NOMO-1 treated with DMSO at 0.1 percent for 48 hours (cell line): ENCODE results near the gene RNU1-1.
"Not testable (repeated sequence)": the region's sequence is repeated elsewhere in the genome, so short reads cannot be mapped to it uniquely, and the experiment has no call there.

ENCODE experiments used
- DNase-seq: peaks from one replicate; lab custom pipeline; 2025; ENCODE audit not compliant: unreplicated experiment; lab: John Stamatoyannopoulos, UW

Gene RNU1-1

DNA sequence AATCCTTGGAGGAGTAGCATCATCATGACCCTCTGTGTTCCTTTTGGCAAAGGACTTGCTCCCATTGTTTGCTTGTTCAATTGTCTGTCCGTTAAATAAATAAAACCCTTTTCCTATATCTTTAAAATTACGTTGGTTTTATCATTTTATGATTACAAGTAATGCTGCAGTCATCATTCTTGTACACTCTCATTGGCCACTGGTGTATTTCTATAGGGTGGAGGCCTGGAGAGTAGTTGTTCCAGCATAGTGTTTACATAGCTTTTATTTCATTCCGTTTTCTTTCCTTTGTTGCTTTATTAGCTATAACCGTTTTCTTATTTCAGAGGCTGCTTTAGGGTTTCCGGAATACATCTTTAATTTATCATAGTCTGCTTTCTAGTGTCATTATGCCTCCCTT, 7.6 kb upstream of the RNU1-1 start:
- DNase-seq = not testable (repeated sequence)

DNA sequence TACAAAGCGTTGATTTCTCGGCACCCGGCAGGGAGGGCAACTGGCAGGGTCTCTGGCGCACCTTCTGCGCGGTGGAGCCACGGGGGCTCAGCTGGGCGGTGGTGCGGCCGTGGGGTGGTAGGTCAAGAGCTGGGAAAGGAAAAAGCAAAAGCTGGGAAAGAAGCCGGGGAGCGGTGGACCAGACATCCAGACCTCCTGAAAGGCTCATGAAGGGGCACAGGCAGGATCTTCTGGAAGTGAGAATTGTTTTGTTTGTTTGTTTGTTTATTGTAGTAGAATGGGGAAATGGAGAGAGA, 7.2 kb upstream of the RNU1-1 start:
- no peak for DNase-seq

DNA sequence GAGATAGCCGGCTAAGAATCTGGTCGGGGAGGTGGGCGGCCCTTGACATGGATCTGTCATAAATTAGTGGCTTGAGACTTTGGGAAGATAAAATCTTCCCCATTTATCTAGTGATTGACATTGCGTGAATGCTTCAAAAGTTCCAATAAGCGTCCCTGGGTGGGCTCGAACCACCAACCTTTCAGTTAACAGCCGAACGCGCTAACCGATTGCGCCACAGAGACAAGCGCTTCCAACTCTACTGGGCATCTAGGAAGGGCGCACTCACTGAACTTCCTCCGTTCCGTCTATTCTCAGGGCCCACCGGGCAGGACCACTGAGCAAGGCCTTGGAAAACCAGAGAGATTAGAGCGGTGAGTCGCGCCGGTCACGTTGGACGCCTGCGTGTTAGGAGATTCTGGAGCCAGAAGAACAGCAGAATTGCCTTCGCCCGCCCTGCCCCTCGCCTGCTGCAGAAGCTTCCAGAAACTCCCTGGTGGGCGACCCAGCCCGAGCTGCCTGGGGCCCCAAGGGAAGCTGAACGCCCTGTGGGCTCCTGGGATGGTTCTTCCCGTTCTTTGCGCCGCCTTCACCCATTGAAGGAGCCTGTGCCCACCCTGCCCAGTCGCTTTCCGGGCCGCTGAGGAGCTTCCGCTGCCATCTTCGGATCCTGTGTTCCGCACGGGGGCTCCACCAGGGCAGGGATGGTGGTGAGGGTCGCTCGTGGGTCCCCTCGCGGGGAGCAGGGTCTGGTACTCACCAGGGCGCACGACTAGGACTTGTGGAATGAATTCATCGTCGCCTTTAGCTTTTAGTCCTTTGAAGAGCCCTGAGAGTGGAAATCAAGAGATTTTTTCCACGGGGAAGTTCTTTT, 6.6 kb upstream of the RNU1-1 start:
- not testable (repeated sequence) for DNase-seq

DNA sequence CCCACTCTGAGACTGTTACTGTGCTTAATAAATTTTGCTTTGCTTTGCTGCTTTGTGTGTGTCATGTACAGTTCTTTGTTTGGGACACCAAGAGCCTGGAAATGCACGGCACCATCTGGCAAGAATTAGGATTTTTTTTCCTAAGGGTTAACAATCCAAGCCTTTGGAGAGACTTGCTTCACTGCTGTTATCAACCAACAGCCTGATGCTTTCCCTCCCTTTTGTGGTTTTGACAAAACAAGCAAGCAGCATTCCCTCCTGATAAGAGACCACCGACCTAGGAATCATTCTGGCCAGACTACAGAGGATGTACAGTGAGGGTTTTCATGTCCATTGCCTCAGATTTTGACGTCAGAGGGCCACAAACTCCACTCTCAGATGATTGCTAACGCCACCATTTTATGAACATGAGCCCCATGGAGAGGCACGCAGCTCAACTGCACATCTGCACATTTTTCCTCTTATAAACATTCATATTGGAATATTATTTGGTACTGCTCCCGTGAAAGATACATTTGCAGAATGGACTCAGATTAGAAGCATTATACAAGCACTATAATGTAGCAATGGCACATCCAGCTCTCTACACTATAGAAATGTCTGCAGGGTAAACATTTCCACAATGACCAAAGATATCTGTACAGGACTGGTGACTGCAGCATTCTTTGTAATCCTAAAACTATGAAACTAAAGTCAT, 5.3 kb upstream of the RNU1-1 start:
- not testable (repeated sequence) for DNase-seq

DNA sequence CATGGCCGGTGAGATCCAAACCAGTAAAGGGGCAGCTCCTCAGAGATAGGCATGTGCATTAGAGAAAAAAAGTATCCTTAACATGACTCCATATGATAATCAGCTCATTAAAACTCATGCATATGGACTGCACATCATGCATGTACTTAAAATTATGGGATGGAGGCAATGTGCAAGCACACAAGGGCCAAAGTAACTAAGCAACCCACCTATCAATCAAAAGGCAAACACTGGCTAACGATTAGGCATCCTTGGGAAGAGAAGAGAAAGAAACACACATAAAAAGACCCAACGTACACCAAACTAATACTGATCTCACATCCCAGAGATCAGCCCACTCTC, 4.8 kb upstream of the RNU1-1 start:
- DNase-seq = not testable (repeated sequence)

DNA sequence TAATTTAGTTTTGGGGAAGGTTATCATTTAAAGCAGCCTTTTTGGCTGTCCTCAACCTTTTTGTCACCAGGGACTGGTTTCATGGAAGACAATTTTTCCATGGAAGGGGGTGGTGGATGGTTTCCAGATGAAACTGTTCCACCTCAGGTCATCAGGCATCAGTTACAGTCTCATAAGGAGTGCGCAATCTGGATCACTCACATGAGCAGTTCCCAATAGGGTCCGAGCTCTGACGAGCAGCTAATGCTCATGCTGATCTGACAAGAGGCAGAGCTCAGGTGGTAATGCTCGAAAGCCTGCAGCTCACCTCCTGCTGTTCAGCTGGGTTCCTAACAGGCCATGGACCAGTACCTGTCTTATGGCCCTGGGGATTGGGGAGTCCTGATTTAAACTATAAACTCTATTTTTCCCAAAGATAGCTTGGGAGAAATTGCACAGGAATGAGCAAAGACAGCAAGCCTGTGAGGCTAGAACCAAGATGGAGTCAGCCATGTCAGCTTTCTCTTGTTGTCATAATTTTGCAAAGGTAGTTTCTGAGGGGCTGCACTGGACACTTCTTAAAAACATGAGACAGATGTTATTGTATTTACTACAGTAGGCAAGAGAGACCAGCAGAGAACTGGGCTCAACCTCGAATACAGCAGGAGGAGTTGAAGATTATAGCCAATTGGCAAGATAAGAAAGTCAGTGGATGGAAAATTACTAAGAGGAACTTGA, 2.8 kb upstream of the RNU1-1 start:
- not testable (repeated sequence) for DNase-seq

DNA sequence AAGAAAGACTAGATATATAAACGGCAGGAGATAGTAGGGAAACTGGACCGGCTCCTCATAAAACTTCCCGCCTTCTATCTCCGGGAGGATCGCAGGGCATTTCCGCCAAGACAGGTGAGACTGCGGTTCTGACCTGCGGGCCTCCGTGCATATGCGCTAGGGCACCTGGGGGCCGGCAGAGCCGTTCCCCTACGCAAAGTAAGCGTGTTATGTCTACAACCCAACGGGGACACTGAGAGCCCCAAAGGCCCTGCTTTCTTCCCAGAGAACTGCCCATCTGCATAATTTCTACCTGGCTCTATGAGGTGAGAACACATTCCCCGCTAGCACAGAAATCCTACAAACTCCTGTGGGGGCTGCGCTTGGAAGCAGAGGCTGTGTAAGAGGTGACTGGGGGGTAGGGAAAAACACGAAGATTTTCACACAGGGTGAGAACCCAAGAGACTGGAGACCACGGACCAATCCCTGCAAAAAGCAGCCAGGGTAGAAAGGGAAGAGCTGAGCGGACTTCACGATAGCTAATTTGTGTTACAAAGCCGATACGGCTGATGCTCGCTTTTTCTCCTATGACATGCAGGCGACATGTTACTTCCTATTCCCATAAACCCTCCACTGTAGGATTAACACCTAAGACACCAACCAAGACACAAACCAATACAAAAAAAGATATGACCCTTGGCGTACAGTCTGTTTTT, 526 bp downstream of the RNU1-1 start:
- peak; percentile 87 for DNase-seq

DNA sequence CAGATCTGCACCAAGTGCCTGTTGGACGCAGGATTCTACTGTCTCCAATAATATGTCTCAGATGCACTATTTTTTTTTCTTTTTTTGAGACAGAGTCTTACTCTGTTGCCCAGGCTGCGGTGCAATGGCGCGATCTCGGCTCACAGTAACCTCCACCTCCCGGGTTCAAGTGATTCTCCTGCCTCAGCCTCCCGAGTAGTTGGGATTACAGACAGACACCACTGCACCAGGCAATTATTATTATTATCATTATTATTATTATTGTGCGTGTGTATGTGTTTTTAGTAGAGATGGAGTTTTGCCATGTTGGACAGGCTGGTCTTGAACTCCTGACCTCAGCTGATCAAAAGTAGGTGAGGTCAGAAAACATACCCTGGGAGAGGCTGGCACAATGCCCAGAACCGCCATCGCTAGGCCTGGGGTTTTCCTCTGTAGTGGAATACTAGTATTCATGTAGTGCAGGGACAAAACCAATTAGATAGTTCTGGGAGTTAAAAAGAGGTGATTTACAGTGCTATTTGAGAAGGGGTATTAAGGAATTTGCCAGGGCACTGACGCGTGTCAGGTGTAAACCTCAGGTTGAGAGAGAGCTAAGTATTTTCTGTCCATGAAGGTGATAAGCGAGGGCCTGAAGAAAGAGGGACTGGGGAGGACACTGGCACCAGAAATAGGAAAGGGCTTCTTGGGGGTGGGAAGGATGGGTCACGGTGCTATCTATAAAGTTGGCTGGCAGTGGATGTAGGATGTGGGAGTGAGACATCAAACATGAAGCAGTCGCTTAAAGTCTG, 1.3 kb downstream of the RNU1-1 start:
- DNase-seq = not testable (repeated sequence)

DNA sequence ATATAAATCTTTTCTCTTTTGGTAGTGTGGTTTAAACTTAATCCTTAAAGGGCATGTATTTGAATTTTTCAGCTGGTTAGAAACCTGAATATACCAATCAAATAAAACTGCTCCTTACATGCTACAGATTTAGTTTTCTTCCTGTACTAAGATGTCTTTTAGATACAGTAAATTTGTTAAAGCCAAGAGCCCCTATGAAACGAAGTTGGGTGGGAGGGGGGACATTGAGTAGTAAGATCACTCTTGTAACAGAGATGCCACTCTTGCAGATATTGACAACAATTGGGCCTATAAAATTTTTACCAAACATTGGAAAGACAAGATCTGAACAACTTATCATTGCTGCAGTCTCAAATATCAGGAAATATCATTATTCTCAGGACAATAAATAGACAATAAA, 2.2 kb downstream of the RNU1-1 start:
- not testable (repeated sequence) for DNase-seq

DNA sequence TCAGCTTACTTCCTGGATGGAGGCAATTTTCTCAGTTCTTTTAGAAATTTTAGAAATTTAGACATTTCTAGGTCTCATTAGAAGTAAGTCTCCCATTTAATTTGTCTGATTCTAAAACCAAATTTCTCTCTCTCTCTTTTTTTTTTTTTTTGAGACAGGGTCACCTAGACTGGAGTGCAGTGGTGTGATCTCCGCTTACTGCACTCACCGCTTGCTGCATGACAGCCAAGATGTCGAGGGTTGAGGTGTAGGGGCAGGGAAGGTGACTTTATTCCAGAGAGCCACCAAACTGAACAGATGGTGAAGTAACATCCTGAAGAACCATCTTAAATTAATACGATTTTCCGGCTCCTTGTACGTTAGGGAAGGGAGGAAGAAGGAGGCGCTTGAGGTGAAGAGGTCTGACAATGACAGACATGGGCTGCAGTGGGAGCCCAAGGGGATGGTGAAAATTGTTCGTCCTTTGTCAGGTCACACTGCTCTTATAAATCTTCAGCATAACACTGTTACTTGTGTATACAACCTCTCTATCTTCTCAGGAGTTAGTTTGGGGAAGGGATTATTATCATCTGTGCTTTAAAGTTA, 5.1 kb downstream of the RNU1-1 start:
- peak; percentile 10 for DNase-seq

DNA sequence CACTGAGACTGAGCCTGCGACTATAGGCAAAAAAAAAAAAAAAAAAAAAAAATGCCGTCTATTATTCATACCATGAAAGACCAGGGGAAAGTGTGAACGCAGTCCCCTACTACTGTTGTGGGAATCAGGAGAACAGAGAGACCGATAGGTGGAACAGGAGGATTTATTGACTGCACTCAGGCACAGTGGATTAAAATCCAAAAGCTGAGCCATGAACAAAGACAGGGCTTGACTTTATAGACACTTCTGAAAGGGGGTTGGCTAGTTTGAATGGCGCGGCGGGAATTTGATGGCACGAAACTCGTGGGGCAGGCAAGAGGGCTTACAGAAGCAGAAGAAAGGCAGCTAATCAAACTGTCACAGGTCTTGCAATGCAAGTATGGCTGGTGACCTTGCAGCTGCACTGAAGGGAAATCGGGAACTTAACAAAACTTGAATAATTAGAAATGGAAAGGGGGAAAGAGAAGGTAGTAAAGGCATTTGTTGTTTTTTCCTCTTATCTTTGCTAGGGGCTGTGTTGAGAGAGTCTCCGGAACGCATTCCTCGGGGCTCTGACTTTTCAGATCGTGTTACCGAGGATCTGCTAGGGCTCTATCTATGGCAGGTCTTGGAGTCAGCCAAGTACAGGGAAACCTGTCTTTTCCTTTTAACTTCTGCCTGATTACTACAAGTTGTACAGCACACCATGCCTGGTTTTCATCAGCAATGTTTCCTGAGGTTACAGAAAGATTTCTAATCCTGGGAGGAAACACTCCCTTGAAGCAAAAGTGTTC, 7.5 kb downstream of the RNU1-1 start:
- DNase-seq = not testable (repeated sequence)

DNA sequence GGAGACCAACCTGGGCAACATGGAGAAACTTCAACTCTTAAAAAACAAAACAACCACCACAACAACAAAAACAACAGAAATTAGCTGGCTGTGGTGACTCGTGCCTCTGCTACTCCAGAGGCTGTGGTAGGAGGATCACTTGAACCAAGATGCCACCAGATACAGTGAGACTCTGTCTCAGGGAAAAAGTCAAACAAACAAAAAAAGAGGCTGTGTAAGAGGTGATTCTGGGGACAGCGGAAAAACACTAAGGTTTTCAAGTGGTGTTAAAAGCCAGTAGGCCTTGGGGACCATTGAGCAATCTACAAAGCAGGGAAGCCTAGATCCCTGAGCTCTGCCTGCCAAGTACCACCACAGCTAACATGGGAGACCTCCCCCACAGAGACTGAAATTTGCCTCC, 8.2 kb downstream of the RNU1-1 start:
- not testable (repeated sequence) for DNase-seq

DNA sequence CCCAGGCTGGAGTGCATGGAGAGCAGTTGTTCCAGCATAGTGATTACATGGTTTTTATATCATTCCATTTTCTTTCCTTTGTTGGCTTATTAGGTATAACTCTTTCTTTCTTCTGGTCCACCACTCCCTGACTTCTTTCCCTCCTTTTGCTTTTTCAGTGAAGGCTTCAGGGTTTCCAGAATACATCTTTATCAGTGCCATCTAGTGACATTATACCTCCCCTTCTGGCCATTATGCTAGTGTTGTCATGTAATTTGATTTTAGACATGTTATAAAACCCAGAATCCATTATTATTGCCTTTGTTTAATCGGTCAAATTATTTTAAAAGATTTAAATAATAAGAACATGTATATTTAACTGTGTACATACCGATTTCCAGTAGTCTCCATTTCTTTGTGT, 10.6 kb downstream of the RNU1-1 start:
- DNase-seq = no peak

DNA sequence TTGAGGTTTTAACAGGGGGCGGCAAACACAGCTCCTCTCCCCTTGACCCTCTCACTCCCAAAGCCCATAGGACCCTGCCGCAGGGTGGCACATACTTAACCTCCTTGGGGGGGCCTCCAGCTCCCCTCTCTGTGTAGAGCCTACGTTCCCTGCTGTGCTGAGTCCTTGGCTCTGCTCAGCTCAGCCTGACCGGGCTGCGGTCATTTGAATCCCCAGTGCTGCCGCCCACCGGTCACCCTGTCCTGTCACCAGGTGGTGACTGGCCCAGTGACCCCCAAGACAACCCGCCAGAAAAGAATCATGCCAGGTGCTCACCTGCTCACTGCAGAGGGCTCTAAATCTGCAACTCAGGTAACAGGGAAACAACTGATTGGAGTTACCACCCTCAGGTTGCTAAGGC, 12.6 kb downstream of the RNU1-1 start:
- not testable (repeated sequence) for DNase-seq

DNA sequence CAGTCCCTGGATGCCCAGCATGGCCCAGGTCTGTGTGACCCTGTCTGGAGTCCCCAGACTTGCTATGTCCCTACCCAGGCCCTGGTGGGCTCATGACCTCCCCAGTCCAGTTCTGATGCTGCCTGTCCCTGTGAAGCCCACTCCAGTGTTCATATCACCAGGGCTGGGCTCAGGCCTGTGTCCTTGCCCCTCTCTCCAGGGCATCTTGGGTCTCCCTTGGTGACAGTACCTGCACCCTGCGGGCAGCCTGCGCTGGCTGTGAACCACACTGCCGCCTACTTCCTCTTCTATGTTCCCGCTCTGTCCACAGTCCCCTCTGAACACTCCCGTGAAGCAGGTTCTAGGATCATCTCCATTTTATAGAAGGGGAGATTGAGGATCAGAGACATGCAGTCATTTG, 13.1 kb downstream of the RNU1-1 start:
- DNase-seq = peak; percentile 8

DNA sequence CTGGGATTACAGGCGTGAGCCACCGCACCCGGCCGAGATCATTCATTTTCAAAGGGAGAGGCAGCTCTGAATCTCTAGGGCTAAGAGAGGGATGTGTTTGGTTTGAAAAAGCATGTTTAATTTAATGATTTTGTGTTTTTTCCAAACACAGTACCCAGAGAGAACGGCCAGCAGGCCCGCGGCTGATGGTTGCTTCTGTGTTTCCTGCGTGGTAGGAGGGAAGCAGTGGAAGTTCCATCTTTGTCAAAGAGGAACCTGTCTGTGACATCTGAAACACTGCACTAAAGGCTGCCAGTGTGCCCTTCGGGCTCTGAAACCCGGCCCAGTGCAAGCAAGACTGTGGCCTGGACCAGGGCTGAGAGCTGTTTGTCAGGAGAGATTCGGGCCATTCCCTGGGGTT, 13.6 kb downstream of the RNU1-1 start:
- not testable (repeated sequence) for DNase-seq

DNA sequence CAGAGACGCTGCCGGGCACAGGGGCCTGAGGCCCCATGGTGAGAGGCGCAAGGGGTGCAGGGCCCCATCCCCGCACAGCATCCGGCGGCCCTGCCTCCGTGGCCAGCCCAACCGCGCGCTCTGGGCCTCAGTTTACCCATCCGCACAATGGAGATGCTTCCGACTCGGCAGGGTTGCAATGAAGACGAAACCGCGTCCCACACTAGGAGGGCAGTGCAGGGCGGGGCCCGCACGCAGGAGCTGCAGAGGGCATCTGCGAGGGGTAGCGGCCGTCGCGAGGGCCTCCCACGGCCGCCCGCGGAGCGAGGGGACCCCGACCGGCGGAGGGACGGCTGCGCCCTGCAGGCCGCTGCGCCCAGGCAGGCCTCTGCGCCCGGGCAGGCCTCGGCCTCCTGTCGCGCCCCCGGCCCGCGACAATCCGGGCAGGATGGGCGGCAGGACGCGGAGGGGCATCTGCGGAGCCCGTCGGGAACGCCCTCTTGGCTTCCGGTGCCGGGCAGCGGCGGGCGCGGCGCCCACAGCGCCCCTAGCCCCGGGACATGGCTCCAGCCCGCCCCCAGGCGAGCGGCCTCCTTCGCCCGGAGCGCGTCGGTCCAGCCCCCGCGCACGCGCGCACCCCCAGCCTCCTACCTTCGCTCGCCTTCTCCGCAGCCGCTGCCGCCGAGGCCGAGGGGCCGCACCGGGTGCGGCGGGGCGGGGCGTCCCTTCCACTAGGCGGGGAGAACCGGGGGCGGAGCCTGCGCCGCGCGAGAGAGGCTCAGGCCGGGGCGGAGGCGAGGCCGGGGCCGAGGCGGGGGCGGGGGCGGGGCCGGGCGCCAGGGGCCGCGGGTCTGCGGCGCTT, 15.3 kb downstream of the RNU1-1 start:
- DNase-seq = peak; percentile 75

DNA sequence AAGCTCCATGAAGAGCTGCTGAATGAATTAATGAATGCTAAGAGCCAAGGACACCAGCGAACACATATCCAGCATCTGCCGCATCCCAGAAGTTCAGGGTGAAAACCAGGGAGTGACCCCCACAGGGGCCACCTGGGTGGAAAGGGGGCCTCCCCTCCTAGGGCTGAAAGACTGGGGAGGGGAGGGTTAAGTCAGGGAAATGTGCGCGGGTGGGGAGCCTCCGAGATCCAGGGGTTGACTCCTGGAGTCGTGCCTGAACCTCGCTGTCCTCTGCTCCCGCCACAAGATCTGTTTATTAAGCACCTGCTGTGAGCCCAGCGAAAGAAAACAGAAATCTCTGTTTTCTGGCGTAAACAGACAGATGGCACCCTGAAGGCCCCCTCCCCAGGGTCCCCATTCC, 16.0 kb downstream of the RNU1-1 start:
- not testable (repeated sequence) for DNase-seq

DNA sequence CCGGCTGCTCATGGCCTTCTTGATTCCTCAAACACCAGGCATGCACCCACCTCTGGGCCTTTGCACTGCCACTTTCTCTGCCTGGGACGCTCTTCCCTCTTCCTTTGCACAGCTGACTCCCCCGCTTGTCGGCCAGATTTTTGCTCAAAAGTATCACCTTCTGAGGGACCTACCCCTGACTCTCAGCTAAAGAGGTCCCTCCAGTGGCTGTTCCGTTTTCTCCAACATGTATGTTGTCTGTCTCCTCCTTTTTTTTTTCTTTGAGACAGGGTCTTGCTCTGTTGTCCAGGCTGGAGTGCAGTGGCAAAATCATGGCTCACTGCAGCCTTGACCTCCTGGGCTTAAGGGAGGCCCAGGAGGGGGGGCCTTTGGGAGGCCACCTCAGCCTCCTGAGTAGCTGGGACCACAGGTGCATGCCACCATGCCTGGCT, 16.6 kb downstream of the RNU1-1 start:
- not testable (repeated sequence) for DNase-seq
